ENCODE measurements around the gene IL18RAP. TPM values are rescaled to one million over a fixed set of nuclear protein-coding genes. Genes with fewer than 3 reads are reported as not detected.

IL18RAP gene, protein sequence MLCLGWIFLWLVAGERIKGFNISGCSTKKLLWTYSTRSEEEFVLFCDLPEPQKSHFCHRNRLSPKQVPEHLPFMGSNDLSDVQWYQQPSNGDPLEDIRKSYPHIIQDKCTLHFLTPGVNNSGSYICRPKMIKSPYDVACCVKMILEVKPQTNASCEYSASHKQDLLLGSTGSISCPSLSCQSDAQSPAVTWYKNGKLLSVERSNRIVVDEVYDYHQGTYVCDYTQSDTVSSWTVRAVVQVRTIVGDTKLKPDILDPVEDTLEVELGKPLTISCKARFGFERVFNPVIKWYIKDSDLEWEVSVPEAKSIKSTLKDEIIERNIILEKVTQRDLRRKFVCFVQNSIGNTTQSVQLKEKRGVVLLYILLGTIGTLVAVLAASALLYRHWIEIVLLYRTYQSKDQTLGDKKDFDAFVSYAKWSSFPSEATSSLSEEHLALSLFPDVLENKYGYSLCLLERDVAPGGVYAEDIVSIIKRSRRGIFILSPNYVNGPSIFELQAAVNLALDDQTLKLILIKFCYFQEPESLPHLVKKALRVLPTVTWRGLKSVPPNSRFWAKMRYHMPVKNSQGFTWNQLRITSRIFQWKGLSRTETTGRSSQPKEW
- 1 to 10 TPM; 1.9 to 4.1 TPM for total RNA-seq
- long read RNA-seq, donor 1, partial matches to known transcripts = 0 of 1 reads
- long read RNA-seq, donor 1, other reads (novel, unspliced or antisense) = 1 of 1 reads
- long read RNA-seq, donor 2 = 0 reads

DNA sequence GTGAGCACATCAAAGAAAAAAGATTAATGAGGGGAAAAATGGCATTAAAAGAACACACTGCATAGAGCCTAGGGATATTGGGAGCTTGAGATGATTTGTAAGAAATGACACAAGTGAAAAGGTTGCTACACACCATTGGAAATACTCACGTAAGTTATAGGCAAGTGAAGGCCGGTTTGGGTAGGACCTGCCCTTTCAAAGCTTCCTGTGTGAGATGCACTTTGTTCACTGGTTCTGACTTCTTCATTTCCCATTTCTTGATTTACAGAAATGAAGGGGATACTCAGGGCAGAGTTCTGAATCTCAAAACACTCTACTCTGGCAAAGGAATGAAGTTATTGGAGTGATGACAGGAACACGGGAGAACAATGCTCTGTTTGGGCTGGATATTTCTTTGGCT is at the start of gene IL18RAP:
Gene IL18RAP (plus strand): TSS at position 251 of the 400 bp plus-strand sequence. CDS start 118 bp downstream, at position 369.
- intact Hi-C loops (cut with DNase I) = no loop called here
- no peak for DNase-seq (ENCODE audit: low spot score)

GRCh38 chr2:102376052-102376591 is 46.8 kb upstream of the IL18RAP start:
- DNase-seq (ENCODE audit: low spot score) = no peak
- intact Hi-C loops (cut with DNase I) = no loop called here

- DNase-seq (ENCODE audit: low spot score) = no peak
- intact Hi-C loops (cut with DNase I) = no loop called here
These were observed 39.2 kb upstream of the IL18RAP start for GRCh38 chr2:102383722-102384121.

DNA sequence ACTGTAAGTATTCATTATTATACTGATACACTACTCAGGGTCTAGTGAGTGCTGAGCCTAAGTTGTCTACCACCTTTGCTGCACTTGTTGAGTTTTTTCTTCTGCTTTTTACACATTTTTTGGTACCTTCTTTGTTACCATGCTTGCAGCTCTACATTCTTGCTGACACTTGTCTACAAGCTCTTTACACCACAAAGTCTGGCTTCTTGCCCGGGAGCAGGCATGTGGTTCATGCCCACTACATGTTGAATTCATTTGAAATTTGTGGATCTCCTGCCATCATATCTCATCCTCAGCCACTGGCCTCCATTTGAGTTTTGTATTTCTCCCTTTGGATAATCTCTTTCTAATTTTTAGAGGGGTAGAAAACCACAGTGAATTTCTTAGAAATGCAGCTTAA is 37.4 kb upstream of the IL18RAP start:
- intact Hi-C loops (cut with DNase I) = no loop called here
- DNase-seq (ENCODE audit: low spot score) = no peak

DNA sequence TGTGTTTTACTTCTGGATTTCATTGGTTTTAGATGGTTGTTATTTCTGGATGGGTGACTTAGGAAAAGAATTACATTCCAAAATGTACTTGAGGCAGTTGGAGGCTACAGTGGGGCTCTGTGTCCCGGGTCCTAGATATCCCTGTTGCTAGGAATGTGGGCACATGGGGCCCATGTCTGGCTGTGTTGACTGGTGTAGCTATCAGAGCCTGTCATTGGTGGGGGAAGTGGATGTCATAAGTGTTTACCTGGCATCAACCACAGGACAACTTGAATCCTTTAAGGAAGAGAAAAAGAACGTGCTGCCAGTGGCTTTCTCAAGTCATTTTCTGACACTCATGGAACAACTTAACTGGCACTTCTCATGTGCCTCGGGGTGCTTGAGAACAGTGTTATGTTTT is 37.0 kb upstream of the IL18RAP start:
- intact Hi-C loops (cut with DNase I) = no loop called here
- DNase-seq (ENCODE audit: low spot score) = no peak

- intact Hi-C loops (cut with DNase I) = no loop called here
- DNase-seq (ENCODE audit: low spot score) = no peak
These were observed 36.0 kb upstream of the IL18RAP start for GRCh38 chr2:102386867-102387541.

DNA sequence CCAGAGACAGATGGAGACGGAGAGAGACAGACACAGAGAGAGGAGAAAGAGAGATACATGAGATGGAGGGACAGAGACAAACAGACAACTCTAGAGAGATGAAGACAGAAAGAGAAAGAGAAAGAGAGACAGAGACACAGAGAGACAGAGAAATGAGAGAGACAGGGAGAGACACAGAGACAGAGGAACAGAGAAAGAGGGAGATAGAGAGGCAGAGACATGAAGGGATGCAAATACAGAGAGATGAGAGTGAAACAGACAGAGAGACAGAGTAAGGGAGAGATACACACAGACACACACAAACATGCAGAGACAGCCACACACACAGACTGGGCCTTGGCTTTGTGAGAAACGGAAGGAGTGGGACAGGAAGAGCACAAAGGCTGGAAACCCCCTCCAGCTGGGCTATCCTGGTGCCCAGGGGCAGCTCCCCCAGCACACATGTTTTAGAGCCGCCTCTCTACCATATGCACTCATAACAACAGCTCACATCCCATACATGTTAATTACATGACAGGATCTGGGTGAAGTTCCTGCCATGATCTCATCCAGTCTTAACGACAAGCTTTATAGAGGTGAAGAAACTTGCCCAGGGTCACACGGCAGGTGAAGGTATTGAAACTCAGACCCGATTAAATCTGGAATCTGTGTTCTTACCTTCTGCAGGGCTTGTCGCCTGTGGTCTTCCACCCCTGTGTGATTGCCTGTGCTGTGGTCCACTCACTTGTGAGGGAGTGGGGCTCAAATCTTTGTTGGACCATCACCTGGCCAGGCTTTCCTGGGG is 35.0 kb upstream of the IL18RAP start:
- no peak for DNase-seq (ENCODE audit: low spot score)

GRCh38 chr2:102391565-102391964 is 31.4 kb upstream of the IL18RAP start:
- DNase-seq (ENCODE audit: low spot score) = no peak
- intact Hi-C loops (cut with DNase I) = no loop called here

More for the DNA sequence above, 35.0 kb upstream of the IL18RAP start:
- intact Hi-C loops (cut with DNase I) = no loop called here

DNA sequence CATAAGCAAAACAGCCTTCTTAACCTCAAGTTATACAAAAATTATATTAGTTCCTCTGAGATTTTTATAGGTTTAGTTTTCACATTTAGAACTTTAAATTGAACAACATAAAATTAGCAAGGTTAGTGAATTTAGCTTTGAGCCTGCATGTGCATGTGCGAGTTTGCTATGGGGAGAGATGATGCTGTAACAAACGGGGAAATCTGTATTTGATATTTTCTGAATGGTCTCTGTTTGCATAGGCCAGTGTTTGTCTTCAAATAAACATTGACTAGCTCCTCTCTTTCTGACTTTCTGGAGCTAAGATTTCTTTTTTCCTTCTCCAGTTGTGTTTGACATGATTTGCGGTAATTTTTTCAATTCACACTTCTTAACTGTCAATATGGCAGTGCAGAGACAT is 30.9 kb upstream of the IL18RAP start:
- DNase-seq (ENCODE audit: low spot score) = no peak
- intact Hi-C loops (cut with DNase I) = no loop called here

- DNase-seq (ENCODE audit: low spot score) = no peak
- intact Hi-C loops (cut with DNase I) = no loop called here
These were observed 30.0 kb upstream of the IL18RAP start for GRCh38 chr2:102392942-102393341.

- intact Hi-C loops (cut with DNase I) = no loop called here
- no peak for DNase-seq (ENCODE audit: low spot score)
These were observed 26.9 kb upstream of the IL18RAP start for GRCh38 chr2:102396012-102396411.

DNA sequence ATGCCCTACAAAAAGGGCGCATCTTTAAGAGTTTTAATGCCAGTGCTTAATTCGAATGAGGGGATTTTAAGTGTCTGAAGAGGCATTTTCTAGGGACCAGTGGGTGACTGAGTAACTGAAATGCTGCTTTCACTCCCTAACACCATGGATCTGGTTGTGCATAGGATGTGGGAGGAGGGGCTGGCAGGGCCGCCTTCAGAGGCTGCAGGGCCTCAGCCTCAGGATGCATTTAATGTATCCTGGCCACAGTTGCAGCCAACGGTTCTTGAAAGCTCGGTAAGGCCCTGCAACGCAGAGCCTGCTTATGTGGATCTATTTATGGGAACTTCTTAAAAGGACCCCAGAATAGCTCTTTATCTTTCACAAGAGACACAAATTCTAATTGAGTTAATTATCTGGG is 25.8 kb upstream of the IL18RAP start:
- intact Hi-C loops (cut with DNase I) = no loop called here
- no peak for DNase-seq (ENCODE audit: low spot score)

DNA sequence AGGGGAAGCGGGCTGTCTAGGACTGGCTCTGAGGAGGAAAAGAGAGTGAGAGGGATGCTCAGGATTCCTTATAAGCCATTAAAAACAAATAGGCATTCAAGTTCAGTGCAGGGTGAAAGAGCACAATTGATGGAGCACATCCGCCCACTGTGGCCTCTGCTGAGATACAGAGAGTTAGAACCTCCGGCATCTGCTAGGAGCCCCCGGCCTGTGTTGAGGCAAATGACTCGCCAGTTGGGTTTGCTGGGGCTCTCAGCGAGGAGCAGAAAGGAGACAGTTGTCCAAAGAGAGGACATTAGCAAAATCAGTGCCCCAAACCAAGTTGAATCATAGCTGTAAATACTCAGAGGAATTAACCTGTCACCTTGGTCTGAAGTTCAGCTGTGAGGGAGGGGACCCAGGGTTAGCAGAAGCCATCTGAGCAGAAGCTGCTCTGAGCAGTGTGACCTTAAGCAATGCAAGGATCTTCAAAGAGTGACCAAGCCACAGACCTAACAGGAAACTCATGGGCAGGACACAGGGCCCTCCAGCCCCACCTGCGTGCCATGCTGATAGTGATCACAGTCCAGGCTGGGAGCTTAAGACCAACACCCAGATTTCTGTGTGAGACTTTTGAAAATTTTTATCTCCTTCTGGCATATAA is 23.3 kb upstream of the IL18RAP start:
- intact Hi-C loops (cut with DNase I) = no loop called here
- no peak for DNase-seq (ENCODE audit: low spot score)

DNA sequence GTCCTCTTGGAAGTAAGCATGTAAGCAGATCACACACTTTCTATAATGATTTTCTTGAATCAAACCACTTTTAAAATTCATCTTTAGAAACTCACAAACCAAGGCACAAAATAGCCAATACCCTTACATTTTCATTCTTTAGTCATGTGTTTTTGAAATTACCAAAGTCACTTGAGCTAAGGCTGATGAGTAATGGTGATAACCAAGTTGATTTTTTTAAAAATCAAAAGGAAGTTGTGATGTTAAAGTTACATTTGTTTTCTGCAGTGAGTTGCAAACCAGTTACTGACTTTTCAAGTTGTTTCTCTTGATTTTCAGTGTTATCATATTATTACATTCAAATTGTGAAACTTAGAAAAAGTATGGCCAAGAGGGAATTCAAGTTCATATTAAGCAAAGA is 21.5 kb upstream of the IL18RAP start:
- intact Hi-C loops (cut with DNase I) = no loop called here
- no peak for DNase-seq (ENCODE audit: low spot score)

DNA sequence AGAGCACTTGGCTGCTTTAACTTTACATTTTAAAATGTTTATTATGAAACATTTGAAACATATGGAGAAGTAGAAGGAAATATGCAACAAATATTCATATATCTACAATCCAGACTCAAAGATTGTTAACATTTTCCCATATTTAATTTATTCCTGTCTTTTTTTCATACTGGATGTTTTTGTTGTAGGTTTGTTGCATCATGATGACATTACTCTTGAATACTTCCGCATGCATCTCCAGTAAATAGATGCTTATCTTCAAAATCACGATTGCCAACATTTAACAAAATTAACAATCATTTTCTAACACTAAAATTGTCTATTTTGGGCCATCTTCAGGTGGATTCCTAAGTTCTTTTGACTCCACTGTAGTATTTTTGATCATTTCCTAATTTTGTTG is 21.1 kb upstream of the IL18RAP start:
- intact Hi-C loops (cut with DNase I) = no loop called here
- no peak for DNase-seq (ENCODE audit: low spot score)

DNA sequence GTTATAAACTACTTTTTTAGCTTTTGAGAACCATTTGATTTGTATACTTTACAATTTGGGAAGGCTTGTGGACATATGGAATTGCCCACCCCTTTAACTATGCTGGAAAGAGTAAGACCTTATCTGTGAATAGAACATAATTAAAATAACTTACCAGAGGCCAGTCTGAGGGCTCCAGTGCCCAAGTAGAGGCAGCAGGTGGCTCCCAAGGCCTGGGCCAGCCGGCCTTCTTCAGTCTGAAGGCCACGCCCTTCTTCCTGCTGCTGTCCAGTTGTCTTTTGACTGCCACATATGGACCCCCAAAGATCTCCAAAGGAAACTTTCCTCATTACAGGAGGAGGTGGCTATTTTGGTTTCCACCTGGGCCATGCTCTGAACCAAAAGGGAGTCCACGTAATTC is 12.0 kb upstream of the IL18RAP start:
- no peak for DNase-seq (ENCODE audit: low spot score)
- intact Hi-C loops (cut with DNase I) = no loop called here

GRCh38 chr2:102412199-102412598 is 10.8 kb upstream of the IL18RAP start:
- no peak for DNase-seq (ENCODE audit: low spot score)
- intact Hi-C loops (cut with DNase I) = no loop called here

DNA sequence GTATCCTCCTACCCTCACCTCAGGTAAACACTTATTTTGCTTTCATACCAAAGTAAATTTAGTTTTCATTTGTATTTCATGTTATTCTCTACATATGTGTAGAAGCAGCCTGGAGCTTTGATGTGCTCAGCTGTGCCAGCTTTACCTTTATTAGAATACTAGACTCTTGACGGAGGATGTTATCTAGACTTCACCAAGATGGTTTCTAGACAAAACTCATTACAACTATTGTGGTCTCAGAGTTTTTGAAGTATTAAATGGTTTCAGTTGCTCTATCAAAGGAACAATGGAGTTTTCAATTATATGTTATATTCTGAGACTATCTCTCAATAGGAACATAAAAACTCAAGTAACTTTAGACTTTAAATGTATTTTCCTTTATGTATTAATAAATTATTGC is 5.0 kb upstream of the IL18RAP start:
- intact Hi-C loops (cut with DNase I) = no loop called here
- no peak for DNase-seq (ENCODE audit: low spot score)

- no peak for DNase-seq (ENCODE audit: low spot score)
- intact Hi-C loops (cut with DNase I) = no loop called here
These were observed 4.5 kb upstream of the IL18RAP start for GRCh38 chr2:102418421-102418961.
